H1 (cell line): ENCODE results near the gene BCL2L11. TPM values are rescaled to one million over a fixed set of nuclear protein-coding genes. Genes with fewer than 3 reads are reported as not detected.

Experiments used
- SIX5 ChIP-seq: IDR thresholded peaks from 2 replicates; pipeline ENCODE4 v1.6.1; 2011; ENCODE audit warnings: mild to moderate bottlenecking, low read depth, low read length
- SP1 ChIP-seq: IDR thresholded peaks from 2 replicates; pipeline ENCODE4 v1.6.1; 2011; ENCODE audit warnings: low read depth, low read length
- TBP ChIP-seq: IDR thresholded peaks from 2 replicates; pipeline ENCODE4 v1.6.1; 2011; ENCODE audit warnings: low read depth, low read length, improper control_type of control experiment
- polyA plus RNA-seq, 7 experiments: library from polyadenylated mRNA; depleted of rRNA in 3 of 7; stranded (reverse) in 5 of 7; unstranded in 2 of 7; fragments of >200 nt in 5 of 7; fragments of 200-250 nt in 2 of 7; gene quantifications; 1 replicate in 5 of 7; 2 replicates in 1 of 7; 4 replicates in 1 of 7; pipeline versions ENCODE4 v1.2.1 to v1.2.3, GENCODE V29; 2011 to 2013; ENCODE audit warnings: missing spikeins in 2 of 7, mixed read lengths in 2 of 7
- total RNA-seq: library from RNA; stranded (reverse); fragmentation: NEBNext Ultra II Directional; extraction: Animal tissue kit (Norgen Biotek cat#: 25700); gene quantifications from 2 replicates; pipeline ENCODE4 v1.2.1, GENCODE V29; 2021
- TF ChIP-seq, protein P1 (sequence below), 3 experiments: IDR thresholded peaks; 1 replicate in 2 of 3; 2 replicates in 1 of 3; pipeline versions ENCODE4 v1.5.1 to v1.6.1; 2011; ENCODE audit warnings: low read length in 3 of 3, mild to moderate bottlenecking in 3 of 3, inconsistent platforms in 2 of 3, low read depth in 1 of 3, moderate library complexity in 1 of 3; ENCODE audit not compliant: insufficient read depth in 1 of 3; ENCODE audit errors: control extremely low read depth in 1 of 3

BCL2L11 gene
- total and polyA plus RNA-seq, 2 of the 8 experiments (the other 6 are each of a cell fraction or from before 2014, with no cell fraction given): 7.5 to 22.9 TPM

DNA sequence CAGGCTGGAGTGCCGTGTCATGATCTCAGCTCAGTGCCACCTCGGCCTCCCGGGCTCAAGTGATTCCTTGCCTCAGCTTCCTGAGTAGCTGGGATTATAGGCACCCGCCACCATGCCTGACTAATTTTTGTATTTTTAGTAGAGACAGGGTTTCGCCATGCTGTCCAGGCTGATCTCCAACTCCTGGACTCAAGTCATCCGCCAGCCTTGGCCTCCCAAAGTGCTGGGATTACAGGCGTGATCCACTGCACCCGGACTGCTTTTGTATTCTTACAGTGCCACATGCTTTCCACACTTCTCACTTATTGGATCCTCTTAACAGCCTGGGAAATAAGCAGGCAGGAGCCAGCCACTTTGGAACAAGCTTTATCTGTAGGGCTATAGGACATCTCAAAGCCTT lies 25.3 kb upstream of the BCL2L11 start (continued):
- TF ChIP-seq, protein P1, sequence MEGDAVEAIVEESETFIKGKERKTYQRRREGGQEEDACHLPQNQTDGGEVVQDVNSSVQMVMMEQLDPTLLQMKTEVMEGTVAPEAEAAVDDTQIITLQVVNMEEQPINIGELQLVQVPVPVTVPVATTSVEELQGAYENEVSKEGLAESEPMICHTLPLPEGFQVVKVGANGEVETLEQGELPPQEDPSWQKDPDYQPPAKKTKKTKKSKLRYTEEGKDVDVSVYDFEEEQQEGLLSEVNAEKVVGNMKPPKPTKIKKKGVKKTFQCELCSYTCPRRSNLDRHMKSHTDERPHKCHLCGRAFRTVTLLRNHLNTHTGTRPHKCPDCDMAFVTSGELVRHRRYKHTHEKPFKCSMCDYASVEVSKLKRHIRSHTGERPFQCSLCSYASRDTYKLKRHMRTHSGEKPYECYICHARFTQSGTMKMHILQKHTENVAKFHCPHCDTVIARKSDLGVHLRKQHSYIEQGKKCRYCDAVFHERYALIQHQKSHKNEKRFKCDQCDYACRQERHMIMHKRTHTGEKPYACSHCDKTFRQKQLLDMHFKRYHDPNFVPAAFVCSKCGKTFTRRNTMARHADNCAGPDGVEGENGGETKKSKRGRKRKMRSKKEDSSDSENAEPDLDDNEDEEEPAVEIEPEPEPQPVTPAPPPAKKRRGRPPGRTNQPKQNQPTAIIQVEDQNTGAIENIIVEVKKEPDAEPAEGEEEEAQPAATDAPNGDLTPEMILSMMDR (IDR thresholded peaks at IDR 0.05; ENCODE audit: control extremely low read depth in 1 of 3, insufficient read depth in 1 of 3, low read depth in 1 of 3, low read length in 3 of 3): no peak
- TF ChIP-seq TBP (no peak), SP1 (no peak), SIX5 (no peak)
